PC-9 (cell line): Measurements from ENCODE around the gene NOXO1.

Source experiments
- CTCF ChIP-seq: fragments of 200-600 bp; sonication (generic); conservative IDR thresholded peaks from 2 replicates; pipeline ENCODE4 v1.6.1; 2017; ENCODE audit warnings: mixed run types, antibody characterized with exemption, mild to moderate bottlenecking, moderate library complexity
- EZH2 ChIP-seq: fragments of 200-600 bp; sonication (generic); IDR thresholded peaks from 2 replicates; pipeline ENCODE4 v1.8.0; 2017; ENCODE audit warnings: antibody characterized with exemption, low read depth

- TF ChIP-seq CTCF (no peak), EZH2 (no peak)
These were observed 28.0 kb upstream of the NOXO1 start for GRCh38 chr16:2009164-2009711.
